ENCODE measurements around the gene ZNF143.

The ZNF143 gene

DNA sequence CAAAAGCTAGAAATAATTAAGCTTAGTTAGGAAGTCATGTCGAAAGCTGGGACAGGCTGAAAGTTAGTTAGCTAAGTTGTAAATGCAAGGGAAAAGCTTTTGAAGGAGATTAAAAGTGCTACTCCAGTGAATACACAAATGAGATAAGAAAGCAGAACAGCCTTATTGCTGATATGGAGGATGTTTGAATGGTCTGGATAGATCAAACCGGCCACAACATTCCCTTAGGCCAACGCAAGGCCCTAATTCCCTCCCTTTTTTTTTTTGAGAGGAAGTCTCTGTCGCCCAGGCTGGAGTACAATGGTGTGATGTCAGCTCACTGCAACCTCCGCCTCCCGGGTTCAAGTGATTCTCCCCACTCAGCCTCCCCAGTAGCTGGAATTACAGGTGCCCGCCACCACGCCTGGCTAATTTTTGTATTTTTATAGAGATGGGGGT, 89.4 kb downstream of the ZNF143 start:
- no peak for DNase-seq

- DNase-seq, result no peak
Measured at GRCh38 chr11:9561279-9561982, 100.6 kb downstream of the ZNF143 start.

- no peak for DNase-seq
Measured at GRCh38 chr11:9562716-9563115, 101.9 kb downstream of the ZNF143 start.

- no peak for DNase-seq
Measured at GRCh38 chr11:9563196-9563730, 102.5 kb downstream of the ZNF143 start.

GRCh38 chr11:9565822-9566560, 105.2 kb downstream of the ZNF143 start:
- DNase-seq, result peak in 1 of 4 experiments; percentile 9

- DNase-seq, result no peak
Measured at GRCh38 chr11:9566561-9567063, 105.8 kb downstream of the ZNF143 start.

DNA sequence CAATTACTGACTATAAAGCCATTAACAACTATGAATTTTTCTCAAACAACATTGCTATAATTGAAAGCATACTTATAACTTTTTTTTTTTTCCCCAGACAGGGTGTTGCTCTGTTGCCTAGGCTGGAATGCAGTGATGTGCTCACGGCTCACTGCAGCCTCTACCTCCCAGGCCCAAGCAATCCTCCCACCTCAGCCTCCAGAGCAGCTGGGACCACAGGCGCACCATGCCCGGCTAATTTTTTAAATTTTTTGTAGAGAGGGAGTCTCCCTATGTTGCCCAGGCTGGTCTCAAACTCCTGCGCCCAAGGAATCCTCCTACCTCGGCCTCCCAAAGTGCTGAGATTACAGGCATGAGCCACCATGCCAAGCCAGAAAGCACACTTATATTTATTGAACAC, 106.6 kb downstream of the ZNF143 start:
- DNase-seq, result no peak

GRCh38 chr11:9568161-9568853, 107.5 kb downstream of the ZNF143 start:
- DNase-seq, result no peak

- no peak for DNase-seq
Measured at GRCh38 chr11:9568854-9569587, 108.2 kb downstream of the ZNF143 start.

DNA sequence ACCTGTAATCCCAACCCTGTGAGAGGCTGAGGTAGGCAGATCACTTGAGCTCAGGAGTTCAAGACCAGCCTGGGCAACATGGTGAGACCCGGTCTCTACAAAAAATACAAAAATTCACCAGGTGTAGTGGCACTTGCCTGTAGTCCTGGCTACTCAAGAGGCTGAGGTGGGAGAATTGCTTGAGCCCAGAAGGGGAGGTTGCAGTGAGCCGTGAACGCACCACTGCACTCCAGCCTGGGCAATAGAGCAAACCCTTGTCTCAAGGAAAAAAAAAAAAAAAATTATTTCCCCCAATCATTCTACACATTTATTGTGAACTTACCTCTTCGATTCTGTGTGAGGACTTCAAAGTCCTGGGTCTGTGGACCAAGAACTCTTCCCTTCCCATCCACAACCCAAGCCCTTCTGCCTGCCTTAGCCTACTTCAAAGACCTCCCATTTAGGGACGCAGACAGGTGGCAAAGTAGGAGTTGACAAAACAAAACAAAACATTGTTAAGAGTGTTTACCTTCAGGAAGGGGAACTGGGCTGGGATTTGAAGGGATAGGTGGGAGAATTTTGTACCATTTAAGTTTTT, 108.9 kb downstream of the ZNF143 start:
- no peak for DNase-seq

DNA sequence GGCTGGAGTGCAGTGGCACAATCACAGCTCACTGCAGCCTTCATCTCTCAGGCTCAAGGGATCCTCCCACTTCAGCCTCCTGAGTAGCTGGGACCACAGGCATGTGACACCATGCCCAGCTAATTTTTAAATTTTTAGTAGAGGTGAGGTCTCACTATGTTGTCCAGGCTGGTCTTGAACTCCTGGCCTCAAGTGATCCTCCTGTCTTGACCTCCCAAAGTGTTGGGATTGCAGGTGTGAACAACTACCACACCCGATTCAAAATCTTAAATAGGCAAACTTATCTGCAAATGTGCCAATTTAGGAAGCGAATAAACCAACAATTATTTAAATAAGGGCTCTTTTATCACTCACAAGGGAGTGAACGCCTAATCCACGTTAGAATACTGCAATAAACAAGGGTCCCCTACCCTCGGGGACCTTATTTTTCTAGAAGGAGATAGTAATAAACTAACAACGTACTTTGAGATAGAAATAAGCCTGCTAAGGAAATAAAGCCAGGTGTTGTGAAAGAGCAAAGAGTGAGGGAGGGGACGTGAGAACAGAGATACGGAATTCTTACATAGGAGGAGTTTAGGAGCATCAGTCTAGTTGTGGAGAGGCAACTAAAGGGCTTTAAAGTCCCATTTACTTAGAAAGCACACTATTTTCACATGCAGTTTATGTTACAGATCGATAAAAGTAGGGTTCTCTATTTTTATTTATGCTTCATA, 109.7 kb downstream of the ZNF143 start:
- no peak for DNase-seq

DNA sequence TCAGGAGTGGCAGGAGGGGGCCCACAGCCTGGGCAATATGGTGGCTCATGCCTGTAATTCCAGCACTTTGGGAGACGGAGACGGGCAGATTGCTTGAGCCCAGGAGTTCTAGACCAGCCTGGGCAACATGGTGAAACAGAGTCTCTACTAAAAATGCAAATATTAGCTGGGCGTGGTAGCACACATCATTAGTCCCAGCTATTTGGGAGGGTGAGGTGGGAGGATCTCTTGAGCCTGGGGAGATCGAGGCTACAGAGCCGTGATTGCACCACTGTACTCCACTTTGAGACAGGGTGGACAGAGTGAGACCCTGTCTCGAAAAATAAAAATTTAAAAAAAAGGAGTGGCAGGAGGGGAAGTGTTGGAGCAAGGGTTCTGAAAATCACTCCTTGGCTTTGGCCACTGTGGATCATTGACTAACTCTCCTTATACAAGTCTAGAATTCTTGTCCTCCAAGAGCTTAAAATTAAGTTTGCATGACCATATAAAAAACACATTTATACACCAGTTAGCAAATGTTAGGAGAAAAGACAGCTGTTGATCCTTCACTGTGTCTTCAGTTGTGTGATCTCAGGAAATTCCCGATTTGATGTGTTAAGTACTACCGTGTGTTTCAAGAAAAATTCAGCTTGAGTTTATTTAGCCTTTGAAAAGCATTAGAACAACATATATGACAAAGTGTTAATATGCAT, 110.4 kb downstream of the ZNF143 start:
- no peak for DNase-seq

DNA sequence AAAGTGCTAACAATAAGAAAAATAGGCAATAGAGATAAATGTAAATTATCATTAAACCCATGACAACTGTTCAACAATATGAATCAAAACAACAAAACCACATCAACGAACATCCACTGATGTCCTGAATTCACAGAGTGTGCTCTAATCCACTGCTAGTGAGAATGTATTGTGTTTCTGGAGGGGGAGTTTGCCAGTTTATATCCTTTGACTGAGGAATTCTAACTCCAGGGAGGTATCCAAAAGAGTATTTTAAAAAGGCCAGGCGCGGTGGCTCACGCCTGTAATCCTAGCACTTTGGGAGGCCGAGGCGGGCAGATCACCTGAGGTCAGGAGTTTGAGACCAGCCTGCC, 110.9 kb downstream of the ZNF143 start:
- no peak for DNase-seq

- DNase-seq, result peak; percentile 84 to 94 (median 91)
Measured at GRCh38 chr11:9573052-9573774, 112.4 kb downstream of the ZNF143 start, which contains the start of gene WEE1. Gene WEE1, plus strand, starts transcription at chr11:9573670. Its CDS starts 264 bp downstream, at chr11:9573934.

DNA sequence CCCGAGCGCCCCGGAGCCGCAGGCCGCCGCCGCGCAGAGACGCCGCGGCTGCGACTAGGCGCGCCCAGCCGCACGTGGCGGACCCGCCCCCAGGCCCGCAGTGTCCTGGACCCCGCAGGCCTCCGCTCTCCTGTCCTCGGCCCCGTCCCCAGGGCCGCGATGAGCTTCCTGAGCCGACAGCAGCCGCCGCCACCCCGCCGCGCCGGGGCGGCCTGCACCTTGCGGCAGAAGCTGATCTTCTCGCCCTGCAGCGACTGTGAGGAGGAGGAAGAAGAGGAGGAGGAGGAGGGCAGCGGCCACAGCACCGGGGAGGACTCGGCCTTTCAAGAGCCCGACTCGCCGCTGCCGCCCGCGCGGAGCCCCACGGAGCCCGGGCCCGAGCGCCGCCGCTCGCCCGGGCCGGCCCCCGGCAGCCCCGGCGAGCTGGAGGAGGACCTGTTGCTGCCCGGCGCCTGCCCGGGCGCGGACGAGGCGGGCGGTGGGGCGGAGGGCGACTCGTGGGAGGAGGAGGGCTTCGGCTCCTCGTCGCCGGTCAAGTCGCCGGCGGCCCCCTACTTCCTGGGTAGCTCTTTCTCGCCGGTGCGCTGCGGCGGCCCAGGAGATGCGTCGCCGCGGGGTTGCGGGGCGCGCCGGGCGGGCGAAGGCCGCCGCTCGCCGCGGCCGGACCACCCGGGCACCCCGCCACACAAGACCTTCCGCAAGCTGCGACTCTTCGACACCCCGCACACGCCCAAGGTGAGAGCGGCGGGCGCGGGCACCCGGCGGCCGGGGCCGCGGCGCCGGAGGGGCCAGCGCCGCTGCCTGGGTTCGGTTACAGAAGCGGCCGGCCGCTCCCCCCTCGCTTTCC, 113.2 kb downstream of the ZNF143 start:
- DNase-seq, result no peak

DNA sequence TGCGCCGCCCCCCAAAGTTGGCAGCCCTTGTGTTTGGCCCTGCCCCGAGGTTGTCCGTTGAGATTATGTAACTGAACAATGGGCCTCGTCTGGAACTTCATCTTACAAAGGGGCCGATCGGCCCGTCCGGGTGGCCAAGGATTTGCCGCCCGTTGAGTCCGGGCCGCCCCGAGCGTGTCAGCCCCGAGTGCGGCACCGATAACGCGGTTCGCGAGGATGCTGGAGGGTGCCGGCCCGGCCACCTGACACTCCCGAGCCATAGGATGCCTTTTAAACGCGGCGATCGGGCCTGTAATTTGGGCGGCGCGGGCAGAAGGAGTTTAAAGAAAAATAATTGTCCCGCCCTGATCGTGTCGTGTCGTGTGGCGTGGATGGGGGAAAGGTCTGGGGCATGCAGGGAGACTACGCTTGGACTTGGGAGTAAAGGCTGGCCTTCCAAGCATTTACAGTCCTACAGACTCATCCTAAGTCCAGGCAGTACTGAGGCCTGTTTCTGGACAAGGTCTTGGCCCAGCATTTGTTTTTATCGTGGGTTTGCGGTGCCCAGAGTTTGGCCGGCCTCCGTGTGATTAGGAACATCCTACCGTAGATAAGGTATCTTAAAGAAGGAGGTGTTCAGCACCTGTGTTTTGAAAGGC, 113.9 kb downstream of the ZNF143 start:
- no peak for DNase-seq

DNA sequence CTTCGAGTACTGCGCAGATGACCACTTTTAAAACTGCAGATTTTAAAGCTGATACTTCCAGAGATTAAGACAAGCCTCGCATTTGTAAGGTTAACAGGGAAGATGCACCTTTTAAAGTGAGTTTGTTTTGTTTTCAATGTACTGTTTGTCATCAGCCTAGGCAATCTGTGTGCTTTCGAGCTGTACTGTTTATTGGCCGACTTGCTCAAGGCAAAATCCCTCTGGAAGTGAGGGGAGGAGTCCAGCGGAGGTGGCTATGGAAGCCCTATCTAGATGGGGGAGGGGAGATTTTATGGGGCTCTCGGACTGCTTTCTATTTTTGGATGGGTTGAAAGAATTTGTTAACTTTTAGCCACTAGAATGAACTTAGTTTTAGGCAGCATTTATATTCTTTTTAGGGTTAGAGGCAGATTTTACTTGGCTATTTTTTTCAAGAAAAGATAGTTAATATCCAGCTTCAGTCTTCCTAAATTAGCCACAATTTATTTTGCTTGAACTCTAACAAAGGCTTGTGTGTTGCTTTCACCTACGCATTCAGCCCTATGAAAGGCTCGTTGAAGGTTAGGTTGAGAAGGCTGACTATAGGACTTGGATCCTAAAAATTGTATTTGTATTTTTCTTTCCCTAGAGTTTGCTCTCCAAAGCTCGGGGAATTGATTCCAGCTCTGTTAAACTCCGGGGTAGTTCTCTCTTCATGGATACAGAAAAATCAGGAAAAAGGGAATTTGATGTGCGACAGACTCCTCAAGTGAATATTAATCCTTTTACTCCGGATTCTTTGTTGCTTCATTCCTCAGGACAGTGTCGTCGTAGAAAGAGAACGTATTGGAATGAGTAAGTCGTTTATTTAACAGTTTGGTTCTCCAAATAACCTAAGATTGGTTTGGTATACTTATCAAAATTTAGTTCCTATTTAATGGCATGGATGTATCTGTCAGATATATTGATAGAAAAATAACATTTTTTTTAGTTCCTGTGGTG, 114.7 kb downstream of the ZNF143 start:
- no peak for DNase-seq
